GM18507 (cell line): ENCODE measurements around the gene TEX28.
"Not testable (repeated sequence)": the region's sequence is repeated elsewhere in the genome, so short reads cannot be mapped to it uniquely, and the experiment has no call there.

Source experiments
- DNase-seq: peaks from one replicate; pipeline ENCODE4 v3.0.0; 2011; ENCODE audit warnings: low read depth; ENCODE audit not compliant: insufficient read length; ENCODE audit errors: extremely low spot score
- FAIRE-seq: peaks from 2 replicates; lab custom pipeline; 2011; peaks lifted over from hg19 to GRCh38; lab: Jason Lieb, UNC

Gene TEX28

DNA sequence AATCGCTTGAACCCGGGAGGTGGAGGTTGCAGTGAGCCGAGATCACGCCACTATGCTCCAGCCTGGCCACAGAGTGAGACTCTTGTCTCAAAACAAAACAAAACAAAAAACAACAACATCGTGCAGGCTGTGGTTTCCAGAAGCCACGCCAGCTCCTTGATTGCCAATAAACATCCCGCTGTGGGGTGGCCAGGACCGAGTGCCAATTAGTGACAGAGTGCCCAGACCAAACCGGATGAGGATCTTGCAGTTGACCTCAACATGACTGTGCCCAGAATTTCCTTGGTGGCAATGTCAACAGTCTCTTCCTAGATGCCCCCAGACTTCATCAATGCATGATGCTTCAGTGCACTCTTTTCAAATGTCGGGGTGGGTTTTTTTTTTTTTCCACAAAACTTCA, 36.2 kb downstream of the TEX28 start:
- not testable (repeated sequence) for FAIRE-seq, DNase-seq

DNA sequence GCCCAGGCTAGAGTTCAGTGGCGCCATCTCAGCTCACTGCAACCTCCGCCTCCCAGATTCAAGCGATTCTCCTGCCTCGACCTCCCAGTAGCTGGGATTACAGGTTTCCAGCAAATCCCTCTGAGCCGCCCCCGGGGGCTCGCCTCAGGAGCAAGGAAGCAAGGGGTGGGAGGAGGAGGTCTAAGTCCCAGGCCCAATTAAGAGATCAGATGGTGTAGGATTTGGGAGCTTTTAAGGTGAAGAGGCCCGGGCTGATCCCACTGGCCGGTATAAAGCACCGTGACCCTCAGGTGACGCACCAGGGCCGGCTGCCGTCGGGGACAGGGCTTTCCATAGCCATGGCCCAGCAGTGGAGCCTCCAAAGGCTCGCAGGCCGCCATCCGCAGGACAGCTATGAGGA, 37.6 kb downstream of the TEX28 start, which contains the start of gene OPN1MW3:
Gene OPN1MW3, plus strand, starts transcription at position 301 of the 400 bp plus-strand sequence. Its CDS starts 38 bp downstream, at position 339.
- DNase-seq, FAIRE-seq: not testable (repeated sequence)

DNA sequence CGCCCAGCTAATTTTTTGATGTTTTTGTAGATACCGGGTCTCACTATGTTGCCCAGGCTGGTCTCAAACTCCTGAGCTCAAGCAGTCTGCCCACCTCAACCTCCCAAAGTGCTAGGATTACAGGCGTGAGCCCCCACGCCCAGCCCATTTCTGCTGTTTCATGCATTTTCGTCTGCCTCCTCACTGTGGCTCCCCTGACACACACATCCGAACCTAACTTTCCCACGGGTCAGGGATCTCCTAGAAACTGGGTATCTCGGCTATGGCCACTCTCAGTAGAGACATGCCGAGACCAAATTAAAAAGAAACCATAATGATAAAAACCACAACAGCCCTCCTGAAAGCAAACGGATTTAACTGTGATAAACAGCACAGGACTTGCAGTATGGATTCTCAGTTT, 46.8 kb downstream of the TEX28 start:
- FAIRE-seq, DNase-seq: not testable (repeated sequence)

DNA sequence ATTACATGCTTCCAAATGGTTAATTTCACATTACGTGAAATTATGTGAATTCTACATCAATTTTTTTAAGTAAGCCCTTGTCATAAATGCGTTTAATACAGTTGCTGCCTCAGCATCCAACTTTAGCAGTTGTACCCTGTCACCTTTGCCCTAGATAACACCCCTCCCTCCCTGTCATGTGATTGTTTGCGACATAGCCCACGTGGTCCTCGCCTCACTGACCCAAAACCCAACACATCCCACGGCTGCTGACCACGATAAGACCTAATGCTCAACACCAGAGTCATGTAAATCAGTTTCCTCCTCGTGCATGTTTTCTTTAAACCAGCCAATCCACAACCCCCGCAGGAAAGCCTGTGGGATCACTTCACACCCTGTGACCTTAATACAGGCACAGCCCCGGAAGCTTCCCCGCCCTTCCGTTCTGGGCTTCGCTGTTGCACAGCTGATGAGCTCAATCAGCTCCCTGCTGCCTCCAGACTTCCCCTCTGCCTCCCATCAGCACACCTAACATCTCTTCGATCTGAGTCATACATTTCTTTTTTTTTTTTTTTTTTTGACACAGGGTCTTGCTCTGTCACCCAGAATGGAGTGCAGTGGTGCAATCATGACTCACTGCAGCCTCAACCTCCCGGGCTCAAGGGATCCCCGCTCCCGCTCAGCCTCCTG, 47.4 kb downstream of the TEX28 start:
- FAIRE-seq, DNase-seq: not testable (repeated sequence)

DNA sequence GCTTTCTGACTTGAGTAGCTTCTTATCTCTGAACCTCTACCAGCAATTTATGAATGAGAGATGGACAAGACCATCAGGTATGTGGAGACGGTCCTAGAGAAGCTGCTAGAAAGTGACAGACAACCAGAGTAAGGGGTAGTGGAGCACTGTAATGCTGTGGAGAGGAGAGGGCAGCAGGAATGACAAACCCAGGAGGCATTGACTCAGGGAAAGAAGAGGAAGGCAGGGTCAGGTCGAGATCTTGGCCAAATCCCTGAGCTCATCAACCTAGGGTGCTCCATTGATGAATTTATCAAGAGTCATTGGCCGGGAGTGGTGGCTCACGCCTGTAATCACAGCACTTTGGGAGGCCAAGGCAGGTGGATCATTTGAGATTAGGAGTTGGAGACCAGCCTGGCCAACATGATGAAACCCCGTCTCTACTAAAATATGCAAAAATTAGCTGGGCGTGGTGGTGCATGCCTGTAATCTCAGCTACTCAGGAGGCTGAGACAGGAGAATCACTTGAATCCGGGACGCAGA, 54.9 kb downstream of the TEX28 start:
- not testable (repeated sequence) for DNase-seq, FAIRE-seq

DNA sequence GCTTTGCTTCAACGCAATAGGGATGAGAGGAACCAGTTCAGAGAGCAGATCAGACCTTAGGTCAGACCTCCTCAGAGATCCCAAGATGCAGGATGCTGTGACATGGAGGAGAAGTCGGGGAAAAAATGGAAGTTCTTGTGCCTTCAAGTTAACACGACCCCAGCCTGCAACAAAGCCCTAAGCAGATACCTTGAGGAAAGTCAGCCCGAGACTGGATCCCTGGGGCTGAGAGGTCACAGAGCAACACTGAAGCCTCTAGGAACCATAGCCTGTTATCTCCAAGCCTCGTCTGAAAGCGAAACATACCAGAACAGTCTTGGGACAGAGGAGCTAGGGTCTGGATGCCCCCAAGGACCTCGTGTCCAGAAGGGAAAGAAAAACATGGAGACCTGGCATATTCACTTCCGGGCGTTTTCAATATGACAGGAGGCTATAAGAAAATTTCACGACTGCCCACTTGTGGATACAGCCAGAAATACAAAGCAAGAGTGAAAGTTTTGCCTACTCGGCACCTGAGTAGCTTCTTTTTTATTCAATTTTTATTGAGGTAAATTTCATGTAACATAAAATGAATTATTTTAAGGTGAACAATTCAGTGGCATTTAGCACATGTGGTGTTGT, 55.9 kb downstream of the TEX28 start:
- DNase-seq, FAIRE-seq: not testable (repeated sequence)

DNA sequence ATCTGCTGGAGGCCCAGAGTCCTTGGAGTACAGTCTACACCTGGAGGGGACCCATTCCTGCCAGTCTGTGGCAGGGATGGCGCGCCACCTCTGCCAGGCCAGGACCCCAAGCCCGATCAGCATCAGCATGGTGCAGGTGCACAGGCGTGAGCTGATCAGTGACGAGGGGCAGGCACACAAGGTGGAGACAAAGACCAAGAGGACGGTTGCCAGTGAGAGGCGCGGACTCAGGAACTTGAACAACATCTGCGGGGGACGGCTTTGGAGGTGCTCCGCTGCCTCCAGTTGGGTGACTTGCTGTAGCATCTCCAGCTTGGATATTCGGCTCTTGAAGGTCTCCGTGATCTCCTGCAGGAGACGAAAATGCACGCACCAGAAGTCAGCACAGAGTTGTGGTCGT, 61.3 kb downstream of the TEX28 start:
- DNase-seq, FAIRE-seq: not testable (repeated sequence)

DNA sequence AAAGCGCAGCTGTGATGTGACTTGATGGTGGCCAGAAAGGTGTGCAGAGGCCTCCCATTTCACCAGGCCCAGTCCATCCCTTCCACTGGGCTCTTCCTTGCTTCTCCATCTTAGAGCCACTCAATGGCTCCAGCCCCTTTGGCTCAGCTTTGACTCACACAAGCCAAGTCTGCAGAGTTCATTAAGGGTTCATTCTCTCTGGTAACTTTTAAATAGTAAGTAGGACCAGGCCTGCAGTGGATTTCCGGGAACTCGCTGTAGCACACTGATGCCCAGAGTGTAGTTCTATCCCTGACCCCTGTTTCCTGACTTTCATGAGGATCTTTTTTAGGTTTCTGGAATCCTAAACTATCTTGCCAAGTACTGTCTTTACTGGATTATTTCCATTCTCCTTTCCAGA, 63.5 kb downstream of the TEX28 start:
- not testable (repeated sequence) for FAIRE-seq, DNase-seq

DNA sequence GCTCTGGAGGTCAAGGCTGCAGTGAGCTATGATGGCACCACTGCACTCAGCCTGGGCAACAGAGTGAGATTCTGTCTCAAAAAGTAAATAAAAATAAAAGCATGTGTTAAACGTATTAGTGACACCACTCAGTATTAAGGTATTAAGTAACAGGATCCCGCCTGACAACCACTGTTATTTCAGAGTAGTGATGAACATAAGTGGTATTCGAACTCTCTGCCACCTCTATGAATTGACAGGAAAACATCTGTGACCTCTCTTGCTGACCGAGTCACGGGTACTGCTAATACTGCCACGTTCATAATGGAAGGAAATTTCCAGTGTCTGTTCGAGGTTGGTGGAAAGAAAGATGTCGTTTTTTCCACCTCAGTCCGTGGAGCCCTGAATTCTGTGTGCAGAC, 68.2 kb downstream of the TEX28 start:
- not testable (repeated sequence) for FAIRE-seq, DNase-seq

DNA sequence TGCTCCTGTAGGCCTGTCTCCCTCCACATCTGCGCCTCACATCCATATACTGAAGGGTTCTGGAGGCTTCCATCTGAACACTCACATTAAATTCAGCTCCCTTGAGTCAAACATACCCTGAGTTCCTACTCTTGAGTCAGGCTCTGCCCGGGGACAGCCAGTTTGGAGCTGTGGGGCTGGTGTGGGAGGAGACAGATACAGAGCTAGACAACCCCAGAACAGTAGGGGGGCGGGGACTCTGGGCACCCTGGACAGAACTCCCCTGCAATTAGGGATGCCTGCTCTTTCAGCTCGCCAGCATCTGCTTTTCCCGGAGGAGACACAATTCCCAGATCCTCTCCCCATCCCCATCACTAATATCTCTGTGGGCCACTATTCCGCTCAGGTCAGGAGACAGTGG, 69.6 kb downstream of the TEX28 start:
- DNase-seq, FAIRE-seq: not testable (repeated sequence)
